Measurements from ENCODE around the gene IFI6.
"Not testable (repeated sequence)": the region's sequence is repeated elsewhere in the genome, so short reads cannot be mapped to it uniquely, and the experiment has no call there.

Gene IFI6

DNA sequence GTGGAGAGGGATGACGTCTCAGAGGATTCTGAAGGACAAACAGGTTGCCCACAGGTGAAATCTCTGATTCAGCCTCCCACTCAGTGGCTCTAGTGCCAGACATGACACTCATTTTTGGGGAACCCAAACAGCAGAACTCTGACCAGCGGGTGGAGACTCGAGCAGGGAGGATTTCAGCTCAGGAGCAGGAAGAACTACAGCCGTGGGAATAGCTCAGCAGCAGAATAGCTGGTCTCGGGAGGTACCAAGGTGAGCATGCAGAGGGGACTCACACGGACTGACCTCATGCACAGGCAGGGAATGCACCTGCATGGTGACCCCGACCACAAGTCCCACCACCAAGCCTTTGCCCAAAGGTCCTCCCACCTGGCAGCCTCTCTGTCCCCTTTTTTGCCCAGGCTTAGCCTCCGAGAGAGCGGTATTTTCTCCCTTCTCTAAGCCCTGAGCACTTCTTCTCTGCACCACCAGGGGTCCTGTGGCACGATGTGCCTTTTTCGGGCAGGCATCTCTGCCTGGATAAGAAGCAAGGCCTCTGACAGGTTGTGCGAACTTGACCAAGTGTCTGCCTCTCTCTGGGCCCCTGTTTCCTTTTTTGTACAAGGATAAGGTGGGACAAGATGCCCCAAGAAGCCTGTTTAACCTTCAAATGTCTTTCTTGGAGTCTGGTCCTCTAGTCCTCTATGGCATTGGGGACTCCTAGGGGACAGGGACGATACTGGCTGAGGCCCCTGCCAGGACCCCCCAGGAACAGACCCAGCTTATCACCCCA, 28.2 kb downstream of the IFI6 start:
- no peaks in the 10 kb centered on the region for H3K27me3 ChIP-seq (ENCODE audit: insufficient read depth, low read length)
- TF ChIP-seq EZH2 (IDR thresholded peaks at IDR 0.05; ENCODE audit: borderline replicate concordance, low read length): no peak
- TF ChIP-seq, protein P1, sequence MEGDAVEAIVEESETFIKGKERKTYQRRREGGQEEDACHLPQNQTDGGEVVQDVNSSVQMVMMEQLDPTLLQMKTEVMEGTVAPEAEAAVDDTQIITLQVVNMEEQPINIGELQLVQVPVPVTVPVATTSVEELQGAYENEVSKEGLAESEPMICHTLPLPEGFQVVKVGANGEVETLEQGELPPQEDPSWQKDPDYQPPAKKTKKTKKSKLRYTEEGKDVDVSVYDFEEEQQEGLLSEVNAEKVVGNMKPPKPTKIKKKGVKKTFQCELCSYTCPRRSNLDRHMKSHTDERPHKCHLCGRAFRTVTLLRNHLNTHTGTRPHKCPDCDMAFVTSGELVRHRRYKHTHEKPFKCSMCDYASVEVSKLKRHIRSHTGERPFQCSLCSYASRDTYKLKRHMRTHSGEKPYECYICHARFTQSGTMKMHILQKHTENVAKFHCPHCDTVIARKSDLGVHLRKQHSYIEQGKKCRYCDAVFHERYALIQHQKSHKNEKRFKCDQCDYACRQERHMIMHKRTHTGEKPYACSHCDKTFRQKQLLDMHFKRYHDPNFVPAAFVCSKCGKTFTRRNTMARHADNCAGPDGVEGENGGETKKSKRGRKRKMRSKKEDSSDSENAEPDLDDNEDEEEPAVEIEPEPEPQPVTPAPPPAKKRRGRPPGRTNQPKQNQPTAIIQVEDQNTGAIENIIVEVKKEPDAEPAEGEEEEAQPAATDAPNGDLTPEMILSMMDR (IDR thresholded peaks at IDR 0.05; ENCODE audit: low read length): peak; percentile 82
- H2AFZ ChIP-seq (ENCODE audit: low read length): no peak overlapping the region
- H3K9me2 ChIP-seq (ENCODE audit: low read depth, low read length): no peaks in the 10 kb centered on the region
- no peaks in the 10 kb centered on the region for H3K9me3 ChIP-seq (ENCODE audit: low read length)
- no peak overlapping the region for H3K9ac ChIP-seq (ENCODE audit: low read length)
- H3K36me3 ChIP-seq (ENCODE audit: insufficient read depth, low read length): no peaks in the 10 kb centered on the region
- no peak overlapping the region for H3K27ac ChIP-seq (ENCODE audit: low read depth, low read length, poor library complexity, severe bottlenecking)
- no peaks in the 10 kb centered on the region for H3F3A ChIP-seq (ENCODE audit: insufficient read depth, low read length)
- no peaks in the 10 kb centered on the region for H3K79me2 ChIP-seq (ENCODE audit: insufficient read depth, low read length)
- no peaks in the 10 kb centered on the region for H4K20me1 ChIP-seq (ENCODE audit: insufficient read depth, low read length)
- H3K4me1 ChIP-seq (ENCODE audit: insufficient read depth, low read length, severe bottlenecking): no peaks in the 10 kb centered on the region
- no peak overlapping the region for H3K4me3 ChIP-seq (ENCODE audit: low read depth, low read length, poor library complexity, severe bottlenecking)
- no peak overlapping the region for H3K4me2 ChIP-seq (ENCODE audit: low read length)

DNA sequence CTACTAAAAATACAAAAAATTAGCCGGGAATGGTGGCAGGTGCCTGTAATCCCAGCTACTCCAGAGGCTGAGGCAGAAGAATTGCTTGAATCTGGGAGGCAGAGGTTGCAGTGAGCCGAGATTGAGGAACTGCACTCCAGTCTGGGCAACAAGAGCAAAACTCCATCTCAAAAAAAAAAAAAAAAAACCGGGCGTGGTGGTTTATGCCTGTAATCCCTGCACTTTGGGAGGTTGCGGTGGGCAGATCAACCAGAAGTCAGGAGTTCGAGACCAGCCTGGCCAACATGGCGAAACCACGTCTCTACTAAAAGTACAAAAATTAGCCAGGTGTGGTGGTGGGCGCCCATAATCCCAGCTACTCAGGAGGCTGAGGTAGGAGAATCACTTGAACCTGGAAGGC, 31.5 kb downstream of the IFI6 start:
- H3K4me3 ChIP-seq (ENCODE audit: low read depth, low read length, poor library complexity, severe bottlenecking); H3K9me2 ChIP-seq (ENCODE audit: low read depth, low read length); H3K9me3 ChIP-seq (ENCODE audit: low read length); H3K9ac ChIP-seq (ENCODE audit: low read length); H3K27ac ChIP-seq (ENCODE audit: low read depth, low read length, poor library complexity, severe bottlenecking); H3K27me3 ChIP-seq (ENCODE audit: insufficient read depth, low read length); H3K36me3 ChIP-seq (ENCODE audit: insufficient read depth, low read length); H3K79me2 ChIP-seq (ENCODE audit: insufficient read depth, low read length); H3K4me2 ChIP-seq (ENCODE audit: low read length); H3K4me1 ChIP-seq (ENCODE audit: insufficient read depth, low read length, severe bottlenecking); H3F3A ChIP-seq (ENCODE audit: insufficient read depth, low read length); H2AFZ ChIP-seq (ENCODE audit: low read length); H4K20me1 ChIP-seq (ENCODE audit: insufficient read depth, low read length): not testable (repeated sequence)

DNA sequence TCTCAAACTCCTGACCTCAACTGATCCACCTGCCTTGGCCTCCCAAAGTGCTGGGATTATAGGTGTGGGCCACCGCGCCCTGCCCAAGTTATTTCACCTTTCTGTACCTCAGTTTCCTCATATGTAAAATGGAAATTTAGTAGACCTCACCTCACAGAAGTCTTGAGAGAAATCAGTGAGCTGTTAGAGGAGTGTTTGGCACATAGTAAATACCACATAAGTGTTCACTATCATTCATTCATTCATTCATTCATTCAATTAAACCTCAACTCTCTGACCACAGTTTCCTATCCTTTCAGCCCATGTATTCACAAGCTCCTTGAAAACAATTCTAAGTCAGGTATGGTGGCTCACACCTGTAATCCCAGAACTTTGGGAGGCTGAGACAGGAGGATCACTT, 33.2 kb downstream of the IFI6 start:
- TF ChIP-seq, protein P1 (IDR thresholded peaks at IDR 0.05; ENCODE audit: low read length): no peak
- TF ChIP-seq EZH2 (IDR thresholded peaks at IDR 0.05; ENCODE audit: borderline replicate concordance, low read length): no peak

More for the DNA sequence above, 33.2 kb downstream of the IFI6 start:
- H2AFZ ChIP-seq (ENCODE audit: low read length): no peak overlapping the region
- H3K4me3 ChIP-seq (ENCODE audit: low read depth, low read length, poor library complexity, severe bottlenecking): no peak overlapping the region
- H3F3A ChIP-seq (ENCODE audit: insufficient read depth, low read length): no peaks in the 10 kb centered on the region
- no peak overlapping the region for H3K4me2 ChIP-seq (ENCODE audit: low read length)
- no peak overlapping the region for H3K9ac ChIP-seq (ENCODE audit: low read length)
- H3K79me2 ChIP-seq (ENCODE audit: insufficient read depth, low read length): no peaks in the 10 kb centered on the region
- H3K9me2 ChIP-seq (ENCODE audit: low read depth, low read length): no peaks in the 10 kb centered on the region
- H3K27me3 ChIP-seq (ENCODE audit: insufficient read depth, low read length): peaks cover 12% of the 10 kb centered on the region; the same call in 1 of the 2 replicates
- H3K9me3 ChIP-seq (ENCODE audit: low read length): no peaks in the 10 kb centered on the region
- H4K20me1 ChIP-seq (ENCODE audit: insufficient read depth, low read length): no peaks in the 10 kb centered on the region
- no peak overlapping the region for H3K27ac ChIP-seq (ENCODE audit: low read depth, low read length, poor library complexity, severe bottlenecking)
- H3K4me1 ChIP-seq (ENCODE audit: insufficient read depth, low read length, severe bottlenecking): peaks cover 8% of the 10 kb centered on the region
- no peaks in the 10 kb centered on the region; the same call in 1 of the 2 replicates for H3K36me3 ChIP-seq (ENCODE audit: insufficient read depth, low read length)
